Measurements from ENCODE around the gene KMT2A. TPM values are rescaled to one million over a fixed set of nuclear protein-coding genes. Genes with fewer than 3 reads are reported as not detected.

The KMT2A gene
- total and polyA plus RNA-seq, 2 donors from 2014 or later = 5.6 to 85.1 TPM

GRCh38 chr11:118434123-118434552, 2.2 kb upstream of the KMT2A start:
- FAIRE-seq (no peak), DNase-seq (no peak)
- H3K27me3 ChIP-seq (ENCODE audit: control insufficient read depth, insufficient read depth, low read length) = no peaks in the 10 kb centered on the region
- TF ChIP-seq, protein P1, sequence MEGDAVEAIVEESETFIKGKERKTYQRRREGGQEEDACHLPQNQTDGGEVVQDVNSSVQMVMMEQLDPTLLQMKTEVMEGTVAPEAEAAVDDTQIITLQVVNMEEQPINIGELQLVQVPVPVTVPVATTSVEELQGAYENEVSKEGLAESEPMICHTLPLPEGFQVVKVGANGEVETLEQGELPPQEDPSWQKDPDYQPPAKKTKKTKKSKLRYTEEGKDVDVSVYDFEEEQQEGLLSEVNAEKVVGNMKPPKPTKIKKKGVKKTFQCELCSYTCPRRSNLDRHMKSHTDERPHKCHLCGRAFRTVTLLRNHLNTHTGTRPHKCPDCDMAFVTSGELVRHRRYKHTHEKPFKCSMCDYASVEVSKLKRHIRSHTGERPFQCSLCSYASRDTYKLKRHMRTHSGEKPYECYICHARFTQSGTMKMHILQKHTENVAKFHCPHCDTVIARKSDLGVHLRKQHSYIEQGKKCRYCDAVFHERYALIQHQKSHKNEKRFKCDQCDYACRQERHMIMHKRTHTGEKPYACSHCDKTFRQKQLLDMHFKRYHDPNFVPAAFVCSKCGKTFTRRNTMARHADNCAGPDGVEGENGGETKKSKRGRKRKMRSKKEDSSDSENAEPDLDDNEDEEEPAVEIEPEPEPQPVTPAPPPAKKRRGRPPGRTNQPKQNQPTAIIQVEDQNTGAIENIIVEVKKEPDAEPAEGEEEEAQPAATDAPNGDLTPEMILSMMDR (IDR thresholded peaks at IDR 0.05; ENCODE audit: borderline replicate concordance, extremely low read depth, insufficient read depth) = no peak
- intact Hi-C loops (cut with DNase I) = no loop called here
- peaks cover 2 to 15% (median 5%) of the 10 kb centered on the region in 3 donors for H3K4me1 ChIP-seq (ENCODE audit: control insufficient read depth in 2 of 3, insufficient read depth in 2 of 3, low read depth in 1 of 3, low read length in 3 of 3)
- H3K4me3 ChIP-seq (ENCODE audit: low read length in 3 of 3) = peak overlapping the region; percentile 76 to 90 (median 88)
- no peaks in the 10 kb centered on the region for H3K36me3 ChIP-seq (ENCODE audit: control insufficient read depth in 2 of 3, insufficient read depth in 3 of 3, low read length in 3 of 3)
- H3K9ac ChIP-seq (ENCODE audit: low read length in 3 of 3) = peak overlapping the region in 1 of 3 donors; percentile 53
- no peak overlapping the region for H3K27ac ChIP-seq (ENCODE audit: low read depth in 2 of 2, low read length in 2 of 2)
- no peaks in the 10 kb centered on the region for H3K9me3 ChIP-seq (ENCODE audit: control insufficient read depth in 2 of 3, insufficient read depth in 1 of 3, low read length in 3 of 3)

GRCh38 chr11:118434553-118435289, 1.6 kb upstream of the KMT2A start:
- peak overlapping the region; percentile 76 to 90 (median 88) for H3K4me3 ChIP-seq (ENCODE audit: low read length in 3 of 3)
- no peaks in the 10 kb centered on the region for H3K27me3 ChIP-seq (ENCODE audit: control insufficient read depth, insufficient read depth, low read length)
- peak overlapping the region in 1 of 2 donors; percentile 72 for H3K27ac ChIP-seq (ENCODE audit: low read depth in 2 of 2, low read length in 2 of 2)
- intact Hi-C loops (cut with DNase I) = no loop called here
- H3K9ac ChIP-seq (ENCODE audit: low read length in 3 of 3) = peak overlapping the region in 2 of 3 donors; percentile 51 to 53
- no peaks in the 10 kb centered on the region for H3K9me3 ChIP-seq (ENCODE audit: control insufficient read depth in 2 of 3, insufficient read depth in 1 of 3, low read length in 3 of 3)
- peaks cover 2 to 15% (median 8%) of the 10 kb centered on the region in 3 donors for H3K4me1 ChIP-seq (ENCODE audit: control insufficient read depth in 2 of 3, insufficient read depth in 2 of 3, low read depth in 1 of 3, low read length in 3 of 3)
- DNase-seq (peak in 4 of 5 donors; percentile 64 to 80 (median 77)), FAIRE-seq (no peak)
- TF ChIP-seq, protein P1 (IDR thresholded peaks at IDR 0.05; ENCODE audit: borderline replicate concordance, extremely low read depth, insufficient read depth) = no peak
- H3K36me3 ChIP-seq (ENCODE audit: control insufficient read depth in 2 of 3, insufficient read depth in 3 of 3, low read length in 3 of 3) = no peaks in the 10 kb centered on the region

- H3K27me3 ChIP-seq (ENCODE audit: control insufficient read depth, insufficient read depth, low read length) = no peaks in the 10 kb centered on the region
- no peak for FAIRE-seq
- intact Hi-C loops (cut with DNase I) = no loop called here
Observed at GRCh38 chr11:118435290-118435892, 901 bp upstream of the KMT2A start.

More at GRCh38 chr11:118435290-118435892, 901 bp upstream of the KMT2A start:
- peak; percentile 82 to 90 (median 88) for DNase-seq
- Histone ChIP-seq H3K27ac (ENCODE audit: low read depth in 2 of 2, low read length in 2 of 2) (peak overlapping the region; percentile 72 to 74), H3K4me1 (ENCODE audit: control insufficient read depth in 2 of 3, insufficient read depth in 2 of 3, low read depth in 1 of 3, low read length in 3 of 3) (peaks cover 2 to 19% (median 12%) of the 10 kb centered on the region in 3 donors), H3K9ac (ENCODE audit: low read length in 3 of 3) (peak overlapping the region; percentile 51 to 71 (median 56)), H3K4me3 (ENCODE audit: low read length in 3 of 3) (peak overlapping the region; percentile 76 to 90 (median 88)), H3K36me3 (ENCODE audit: control insufficient read depth in 2 of 3, insufficient read depth in 3 of 3, low read length in 3 of 3) (no peaks in the 10 kb centered on the region), H3K9me3 (ENCODE audit: control insufficient read depth in 2 of 3, insufficient read depth in 1 of 3, low read length in 3 of 3) (no peaks in the 10 kb centered on the region)
- TF ChIP-seq, protein P1 (IDR thresholded peaks at IDR 0.05; ENCODE audit: borderline replicate concordance, extremely low read depth, insufficient read depth) = no peak
